GM19397 (cell line): ENCODE data around the gene KIF5C.

ENCODE experiments used
- ATAC-seq: cut with Tn5 transposase; IDR thresholded peaks from one replicate; pipeline ENCODE4 v1.9.1; 2021; ENCODE audit warnings: mild to moderate bottlenecking, moderate library complexity; ENCODE audit not compliant: unreplicated experiment

Gene KIF5C

DNA sequence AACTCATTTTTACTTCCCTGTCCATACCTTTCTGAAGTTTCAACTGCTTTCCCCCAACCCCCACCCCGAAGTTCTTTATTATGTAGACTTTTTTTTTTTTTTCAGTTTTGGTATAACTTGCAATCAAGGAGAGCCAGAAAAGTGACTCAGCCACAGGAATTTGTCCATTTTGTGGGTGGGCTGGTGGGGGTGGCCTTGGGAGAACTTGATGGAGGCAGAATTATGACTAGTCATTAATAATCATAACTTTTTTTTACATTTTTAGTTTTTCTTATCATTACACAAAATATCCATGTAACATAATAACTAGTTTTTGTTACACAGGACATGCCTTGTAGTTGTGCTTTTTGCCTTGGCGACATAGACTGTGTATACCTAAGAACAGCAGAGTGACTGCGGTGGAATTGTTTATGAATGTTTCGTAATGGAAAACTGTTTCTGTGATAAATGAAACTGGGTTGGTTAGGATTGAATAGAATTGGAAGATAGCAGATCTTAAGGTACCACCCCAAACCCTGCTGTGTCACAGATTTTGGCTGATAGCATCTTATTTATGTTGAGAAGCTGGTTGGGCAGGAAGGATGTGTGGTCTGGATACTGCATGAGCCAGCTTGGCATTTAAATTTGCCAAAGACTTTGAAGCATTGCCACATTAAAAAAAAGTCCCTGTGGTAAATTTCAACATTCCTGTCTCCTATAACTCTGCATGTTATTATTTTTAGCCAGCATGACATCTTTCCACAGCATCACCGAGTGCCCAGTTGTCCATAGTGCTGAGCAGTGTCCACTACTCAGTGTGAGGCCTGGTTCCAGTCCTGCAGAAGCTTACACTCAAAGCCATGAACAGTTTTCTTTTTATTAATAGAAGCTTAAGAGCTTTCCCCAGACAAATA lies 194.2 kb downstream of the KIF5C start:
- no peak for ATAC-seq

DNA sequence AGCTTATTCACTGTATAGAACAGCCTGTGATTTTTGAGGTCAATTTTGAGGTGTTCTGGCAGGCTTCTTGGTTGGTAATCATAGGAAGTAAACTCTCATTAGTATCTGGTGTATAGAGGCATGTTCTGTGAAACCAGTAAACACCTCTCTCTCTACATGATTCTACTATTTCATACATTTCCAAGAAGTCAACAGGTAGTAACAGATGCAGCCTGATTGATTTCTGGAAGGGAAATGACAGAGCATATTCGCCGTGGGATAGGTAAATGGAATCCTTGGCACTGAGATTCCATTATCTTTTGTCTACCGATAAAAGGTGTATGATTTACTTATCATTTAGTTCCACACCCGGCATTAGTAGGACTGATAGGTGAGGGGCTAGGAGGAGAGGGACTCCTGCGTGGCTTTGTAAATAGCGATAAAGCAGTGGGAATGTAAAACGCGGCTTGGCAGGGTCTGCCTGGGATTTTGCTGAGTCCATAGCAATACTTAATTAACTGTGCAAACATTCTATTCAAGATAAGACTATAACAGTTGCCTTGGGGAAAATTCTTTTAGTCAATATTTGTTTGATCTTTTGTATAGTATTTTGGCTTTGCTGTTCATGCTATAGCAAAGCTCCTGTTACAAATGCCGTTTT lies 195.8 kb downstream of the KIF5C start:
- ATAC-seq: no peak

DNA sequence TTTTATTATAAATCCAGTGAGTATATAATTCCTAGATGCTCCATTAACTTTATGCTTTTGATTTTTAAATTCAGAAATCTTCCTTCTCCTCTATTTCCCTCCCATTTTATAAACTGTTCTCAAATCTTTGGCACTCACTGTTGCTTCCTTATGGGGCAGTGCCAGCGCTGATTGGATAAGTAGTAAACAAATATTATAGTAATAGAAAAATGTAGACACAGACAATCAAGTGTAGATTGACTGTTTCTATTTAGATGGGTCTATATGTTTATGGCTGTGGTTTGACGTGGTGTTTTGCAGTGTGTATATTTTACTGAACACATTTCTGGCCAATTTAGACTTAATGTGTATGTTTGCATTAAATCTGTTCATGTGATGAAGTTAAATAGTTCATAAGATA lies 200.1 kb downstream of the KIF5C start:
- ATAC-seq: no peak

DNA sequence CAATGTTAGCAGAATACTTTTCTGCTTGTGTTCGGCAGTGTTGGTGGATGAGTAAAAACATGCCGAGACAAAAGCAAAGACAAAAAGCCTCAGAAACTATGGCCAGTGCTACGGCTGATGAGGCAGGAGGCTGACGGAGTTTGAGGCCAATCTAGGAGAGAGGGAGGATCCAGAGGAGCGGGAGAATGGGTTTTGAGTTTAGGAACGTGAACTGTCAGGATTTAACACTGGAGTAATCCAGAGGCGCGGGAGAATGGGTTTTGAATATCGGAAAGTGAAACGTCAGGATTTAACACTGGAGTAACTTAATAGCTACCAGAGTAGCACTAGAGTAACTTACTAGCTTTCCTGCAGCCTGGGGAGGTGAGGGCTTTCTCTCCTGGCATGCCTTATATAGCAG lies 200.8 kb downstream of the KIF5C start:
- ATAC-seq: no peak
